DOHH2 (cell line): ENCODE data around the gene TNNC2.

Source experiments
- H3F3A ChIP-seq: fragments of 200-600 bp; sonication (generic), shearing (Covaris generic); 2 replicates; pipeline ENCODE4 v1.6.0; 2016; ENCODE audit warnings: antibody characterized with exemption, mild to moderate bottlenecking; ENCODE audit not compliant: control insufficient read depth, insufficient read depth
- H3K27ac ChIP-seq: fragments of 200-600 bp; sonication (generic); 2 replicates; pipeline ENCODE4 v1.5.1; 2014; ENCODE audit warnings: low read depth, mild to moderate bottlenecking, low read length, moderate library complexity
- H3K27me3 ChIP-seq: fragments of 200-600 bp; sonication (generic); 2 replicates; pipeline ENCODE4 v1.6.1; 2014; ENCODE audit warnings: mild to moderate bottlenecking, low read length, mixed read lengths; ENCODE audit not compliant: control insufficient read depth
- H3K36me3 ChIP-seq: fragments of 200-600 bp; sonication (generic); 2 replicates; pipeline ENCODE4 v1.6.1; 2014; ENCODE audit warnings: mild to moderate bottlenecking, low read length, moderate library complexity, mixed read lengths; ENCODE audit not compliant: control insufficient read depth
- H3K4me1 ChIP-seq: fragments of 200-600 bp; sonication (generic); 2 replicates; pipeline ENCODE4 v1.6.1; 2014; ENCODE audit warnings: mild to moderate bottlenecking, low read length, mixed read lengths; ENCODE audit not compliant: control insufficient read depth
- H3K4me2 ChIP-seq: fragments of 200-600 bp; sonication (generic); 2 replicates; pipeline ENCODE4 v1.6.0; 2014; ENCODE audit warnings: mild to moderate bottlenecking, low read length, moderate library complexity
- H3K4me3 ChIP-seq: fragments of 200-600 bp; sonication (generic); 2 replicates; pipeline ENCODE4 v1.5.1; 2014; ENCODE audit warnings: mild to moderate bottlenecking, low read length, mixed read lengths
- H3K79me2 ChIP-seq: fragments of 200-600 bp; sonication (generic); 2 replicates; pipeline ENCODE4 v1.6.1; 2014; ENCODE audit warnings: mild to moderate bottlenecking, low read length, mixed read lengths; ENCODE audit not compliant: control insufficient read depth
- H3K9me2 ChIP-seq: fragments of 200-600 bp; sonication (generic); replicated peaks from 2 replicates; pipeline ENCODE4 v1.6.1; 2014; ENCODE audit warnings: mild to moderate bottlenecking, low read length, mixed read lengths; ENCODE audit not compliant: control insufficient read depth
- H3K9me3 ChIP-seq: fragments of 200-600 bp; sonication (generic); 2 replicates; pipeline ENCODE4 v1.6.1; 2014; ENCODE audit warnings: antibody characterized with exemption, low read length, mixed read lengths; ENCODE audit not compliant: control insufficient read depth, insufficient read depth
- H4K20me1 ChIP-seq: fragments of 200-600 bp; sonication (generic); 2 replicates; pipeline ENCODE4 v1.6.0; 2014; ENCODE audit warnings: low read depth, mild to moderate bottlenecking, antibody characterized with exemption, low read length, moderate library complexity; ENCODE audit not compliant: control insufficient read depth, insufficient read depth
- CTCF ChIP-seq: fragments of 200-600 bp; sonication (generic); IDR thresholded peaks from one replicate; pipeline ENCODE4 v1.5.1; 2014; ENCODE audit warnings: antibody characterized with exemption, mild to moderate bottlenecking, low read depth, low read length; ENCODE audit not compliant: poor library complexity, severe bottlenecking
- EZH2phosphoT487 ChIP-seq: fragments of 200-600 bp; sonication (generic); IDR thresholded peaks from 2 replicates; pipeline ENCODE4 v1.6.1; 2017; ENCODE audit warnings: borderline replicate concordance, mild to moderate bottlenecking, antibody characterized with exemption, low read length, moderate library complexity, mixed read lengths

TNNC2 gene

GRCh38 chr20:45780159-45780558 is 47.0 kb downstream of the TNNC2 start:
- no peaks in the 10 kb centered on the region for H3K36me3 ChIP-seq
- H3K9me3 ChIP-seq: no peaks in the 10 kb centered on the region
- H3K27ac ChIP-seq: no peak overlapping the region
- H4K20me1 ChIP-seq: no peaks in the 10 kb centered on the region
- no peak overlapping the region for H3K4me3 ChIP-seq
- H3K79me2 ChIP-seq: no peaks in the 10 kb centered on the region
- no peak for TF ChIP-seq EZH2phosphoT487
- peaks cover 24% of the 10 kb centered on the region for H3K27me3 ChIP-seq
- H3F3A ChIP-seq: no peaks in the 10 kb centered on the region
- H3K4me2 ChIP-seq: no peak overlapping the region
- H3K9me2 ChIP-seq: no peaks in the 10 kb centered on the region
- peaks cover 9% of the 10 kb centered on the region for H3K4me1 ChIP-seq

- Histone ChIP-seq H3K27me3 (peaks cover 30% of the 10 kb centered on the region), H4K20me1 (no peaks in the 10 kb centered on the region), H3K9me3 (no peaks in the 10 kb centered on the region), H3K4me1 (peaks cover 2% of the 10 kb centered on the region), H3K4me2 (no peak overlapping the region), H3K79me2 (no peaks in the 10 kb centered on the region), H3K9me2 (no peaks in the 10 kb centered on the region), H3K27ac (no peak overlapping the region), H3K4me3 (no peak overlapping the region), H3F3A (no peaks in the 10 kb centered on the region), H3K36me3 (no peaks in the 10 kb centered on the region)
- no peak for TF ChIP-seq EZH2phosphoT487
These were observed 47.8 kb downstream of the TNNC2 start for GRCh38 chr20:45779011-45779915.

- H3K9me3 ChIP-seq: no peaks in the 10 kb centered on the region
These were observed 50.2 kb downstream of the TNNC2 start for GRCh38 chr20:45776931-45777330.

GRCh38 chr20:45775411-45775810 is 51.7 kb downstream of the TNNC2 start:
- H3K4me3 ChIP-seq: no peak overlapping the region
- no peak overlapping the region for H3K4me2 ChIP-seq
- no peaks in the 10 kb centered on the region for H4K20me1 ChIP-seq
- H3K9me3 ChIP-seq: no peaks in the 10 kb centered on the region
- H3K27me3 ChIP-seq: peaks cover 23% of the 10 kb centered on the region
- no peaks in the 10 kb centered on the region for H3K36me3 ChIP-seq
- no peak overlapping the region for H3K27ac ChIP-seq
- no peaks in the 10 kb centered on the region for H3F3A ChIP-seq
- H3K79me2 ChIP-seq: no peaks in the 10 kb centered on the region
- TF ChIP-seq EZH2phosphoT487 (no peak), CTCF (no peak)
- no peaks in the 10 kb centered on the region for H3K4me1 ChIP-seq
- no peaks in the 10 kb centered on the region for H3K9me2 ChIP-seq

More at GRCh38 chr20:45776931-45777330, 50.2 kb downstream of the TNNC2 start:
- Histone ChIP-seq H3F3A (no peaks in the 10 kb centered on the region), H4K20me1 (no peaks in the 10 kb centered on the region), H3K4me2 (no peak overlapping the region), H3K9me2 (no peaks in the 10 kb centered on the region), H3K27me3 (peaks cover 20% of the 10 kb centered on the region), H3K36me3 (no peaks in the 10 kb centered on the region), H3K4me3 (no peak overlapping the region), H3K27ac (no peak overlapping the region), H3K79me2 (no peaks in the 10 kb centered on the region), H3K4me1 (no peaks in the 10 kb centered on the region)
- TF ChIP-seq CTCF: no peak
- no peak for TF ChIP-seq EZH2phosphoT487
